Thyroid gland (tissue), 4 donors: Measurements from ENCODE around the gene GLT1D1.
"Not testable (repeated sequence)": the region's sequence is repeated elsewhere in the genome, so short reads cannot be mapped to it uniquely, and the experiment has no call there.

Experiments used
- POLR2A ChIP-seq, 2 donors: fragments of 450-650 bp; IDR thresholded peaks; one replicate each; pipeline ENCODE4 v1.6.1; 2017; ENCODE audit warnings: antibody characterized with exemption in 2 of 2, mild to moderate bottlenecking in 2 of 2, moderate library complexity in 1 of 2
- TF ChIP-seq, protein P1 (sequence below), 6 experiments: fragments of 200-600 bp in 3 of 6; fragments of 450-650 bp in 3 of 6; sonication (generic) in 3 of 6; IDR thresholded peaks; one replicate each; pipeline ENCODE4 v1.5.1; 2016 to 2019; ENCODE audit warnings: antibody characterized with exemption in 6 of 6, mild to moderate bottlenecking in 2 of 6, inconsistent platforms in 1 of 6, moderate library complexity in 1 of 6

DNA sequence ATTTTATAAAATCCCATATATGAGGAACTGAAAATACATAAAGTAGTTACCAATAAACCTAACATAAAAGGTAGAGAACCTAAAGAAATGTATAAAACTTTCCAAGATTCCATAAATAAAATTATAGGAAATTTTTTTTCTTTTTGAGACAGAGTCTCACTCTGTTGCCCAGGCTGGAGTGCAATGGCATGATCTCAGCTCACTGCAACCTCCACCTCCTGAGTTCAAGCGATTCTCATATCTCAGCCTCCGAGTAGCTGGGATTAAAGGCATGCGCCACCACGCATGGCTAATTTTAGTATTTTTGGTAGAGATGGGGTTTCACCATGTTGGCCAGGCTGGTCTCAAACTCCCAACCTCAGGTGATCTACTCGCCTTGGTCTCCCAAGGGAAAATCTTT lies 47.9 kb upstream of the GLT1D1 start:
- TF ChIP-seq, protein P1, sequence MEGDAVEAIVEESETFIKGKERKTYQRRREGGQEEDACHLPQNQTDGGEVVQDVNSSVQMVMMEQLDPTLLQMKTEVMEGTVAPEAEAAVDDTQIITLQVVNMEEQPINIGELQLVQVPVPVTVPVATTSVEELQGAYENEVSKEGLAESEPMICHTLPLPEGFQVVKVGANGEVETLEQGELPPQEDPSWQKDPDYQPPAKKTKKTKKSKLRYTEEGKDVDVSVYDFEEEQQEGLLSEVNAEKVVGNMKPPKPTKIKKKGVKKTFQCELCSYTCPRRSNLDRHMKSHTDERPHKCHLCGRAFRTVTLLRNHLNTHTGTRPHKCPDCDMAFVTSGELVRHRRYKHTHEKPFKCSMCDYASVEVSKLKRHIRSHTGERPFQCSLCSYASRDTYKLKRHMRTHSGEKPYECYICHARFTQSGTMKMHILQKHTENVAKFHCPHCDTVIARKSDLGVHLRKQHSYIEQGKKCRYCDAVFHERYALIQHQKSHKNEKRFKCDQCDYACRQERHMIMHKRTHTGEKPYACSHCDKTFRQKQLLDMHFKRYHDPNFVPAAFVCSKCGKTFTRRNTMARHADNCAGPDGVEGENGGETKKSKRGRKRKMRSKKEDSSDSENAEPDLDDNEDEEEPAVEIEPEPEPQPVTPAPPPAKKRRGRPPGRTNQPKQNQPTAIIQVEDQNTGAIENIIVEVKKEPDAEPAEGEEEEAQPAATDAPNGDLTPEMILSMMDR (IDR thresholded peaks at IDR 0.05), result not testable (repeated sequence)
- TF ChIP-seq POLR2A (IDR thresholded peaks at IDR 0.05), result not testable (repeated sequence)
